ENCODE results near the gene OR6A2.
A peak's percentile ranks its signal among the peaks of the same experiment; 100 is the strongest.
"Not testable (repeated sequence)": the region's sequence is repeated elsewhere in the genome, so short reads cannot be mapped to it uniquely, and the experiment has no call there.

Gene OR6A2

DNA sequence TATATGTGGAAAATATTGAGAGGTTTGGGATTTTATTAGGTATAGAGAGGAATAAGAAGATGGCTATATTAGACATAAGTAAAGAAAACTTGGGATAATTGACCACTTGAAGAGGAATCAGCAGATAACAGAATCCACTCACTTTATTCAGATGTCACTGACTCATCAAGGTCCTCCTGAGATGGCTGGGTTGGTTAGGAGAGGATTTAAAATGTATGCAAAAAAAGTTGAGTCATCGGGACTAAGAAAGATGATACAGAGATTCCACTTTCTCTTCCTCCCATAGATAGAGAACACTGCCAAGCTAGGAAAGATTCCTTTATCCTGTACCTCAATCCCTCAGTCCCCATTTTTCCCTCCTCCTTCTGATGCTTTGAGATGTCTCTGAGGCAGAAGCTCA lies at the start of gene OR6A2:
OR6A2 (minus strand) TSS at position 288 of the 400 bp plus-strand sequence. CDS start 3,981 bp downstream, outside the sequence.
- DNase-seq (ENCODE audit: low read depth), result peak; percentile 26

DNA sequence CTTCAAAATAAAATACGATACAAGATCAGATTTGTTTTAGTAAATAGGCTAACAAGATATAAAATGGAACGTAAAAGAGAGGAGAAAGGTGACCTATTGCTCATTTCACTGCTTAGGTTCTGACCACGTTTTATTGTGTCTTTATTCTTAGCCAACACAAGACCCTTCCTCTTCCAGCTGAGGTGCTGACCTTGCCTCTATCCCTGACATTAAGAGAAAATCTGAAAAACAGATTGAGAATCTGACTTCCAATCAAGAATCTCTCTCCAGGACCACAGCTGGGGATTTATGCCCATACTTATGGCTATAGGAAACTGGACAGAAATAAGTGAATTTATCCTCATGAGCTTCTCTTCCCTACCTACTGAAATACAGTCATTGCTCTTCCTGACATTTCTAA lies 45.9 kb upstream of the OR6A2 start, which contains the start of gene OR10A5:
OR10A5 (plus strand) TSS at position 301 of the 400 bp plus-strand sequence; CDS start at position 301, 0 bp downstream.
- no peak for DNase-seq (ENCODE audit: low read depth)

DNA sequence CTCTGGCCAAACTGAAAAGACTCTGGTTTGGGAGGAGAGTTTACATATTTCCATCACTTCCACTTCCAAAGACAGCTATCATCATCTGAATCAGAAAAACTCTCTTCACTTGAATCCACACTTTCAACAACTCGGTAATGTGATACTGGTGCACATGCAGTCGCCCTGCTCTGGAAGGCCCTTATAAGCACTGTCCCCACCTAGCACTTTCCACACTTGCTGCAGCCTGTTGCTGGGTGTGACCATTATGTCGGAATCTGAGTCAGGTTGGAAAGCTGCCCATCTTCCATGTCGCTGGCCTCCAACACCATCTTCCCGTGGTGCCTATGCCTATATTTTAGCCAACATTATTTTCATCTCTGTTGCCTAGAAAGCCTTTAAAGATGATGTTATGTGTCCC lies 44.9 kb upstream of the OR6A2 start:
- DNase-seq (ENCODE audit: low read depth), result no peak

DNA sequence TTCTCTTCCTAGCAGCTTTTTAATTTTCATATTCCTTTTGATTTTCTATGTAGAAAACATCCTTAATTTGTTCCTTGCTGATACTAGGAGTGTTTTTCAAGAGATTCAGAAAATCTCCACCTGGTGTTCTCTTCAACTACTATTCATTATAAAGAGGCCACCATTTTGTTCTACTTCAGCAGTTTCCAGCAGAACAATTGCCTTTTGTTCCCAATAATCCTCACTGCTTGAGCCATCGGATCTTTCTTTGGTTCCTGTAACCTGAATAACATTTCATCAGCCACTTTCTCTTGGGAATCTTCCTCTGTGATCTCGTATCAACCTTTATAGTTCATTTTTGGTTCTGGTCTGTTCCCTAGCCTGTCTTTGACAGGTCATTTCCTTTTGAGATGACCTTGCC lies 44.2 kb upstream of the OR6A2 start:
- DNase-seq (ENCODE audit: low read depth), result no peak

DNA sequence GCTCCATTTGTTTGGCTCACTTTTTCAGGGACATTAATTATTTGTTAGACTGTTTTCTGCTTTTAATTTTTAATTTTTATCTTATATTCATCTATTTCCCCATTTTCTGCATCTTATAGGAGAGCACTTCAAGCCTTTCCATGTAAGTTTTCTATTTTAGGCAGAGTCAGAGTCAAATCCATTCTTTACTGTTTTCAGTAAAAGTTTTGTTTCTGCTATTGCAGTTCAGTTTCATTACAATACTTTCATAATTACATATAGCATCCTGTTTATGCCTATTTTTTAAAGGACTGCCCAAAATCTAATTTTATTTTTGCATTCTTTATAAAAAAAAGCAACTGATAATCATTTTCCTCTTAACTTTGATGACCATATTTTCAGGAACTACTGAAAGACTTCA lies 42.2 kb upstream of the OR6A2 start:
- no peak for DNase-seq (ENCODE audit: low read depth)

DNA sequence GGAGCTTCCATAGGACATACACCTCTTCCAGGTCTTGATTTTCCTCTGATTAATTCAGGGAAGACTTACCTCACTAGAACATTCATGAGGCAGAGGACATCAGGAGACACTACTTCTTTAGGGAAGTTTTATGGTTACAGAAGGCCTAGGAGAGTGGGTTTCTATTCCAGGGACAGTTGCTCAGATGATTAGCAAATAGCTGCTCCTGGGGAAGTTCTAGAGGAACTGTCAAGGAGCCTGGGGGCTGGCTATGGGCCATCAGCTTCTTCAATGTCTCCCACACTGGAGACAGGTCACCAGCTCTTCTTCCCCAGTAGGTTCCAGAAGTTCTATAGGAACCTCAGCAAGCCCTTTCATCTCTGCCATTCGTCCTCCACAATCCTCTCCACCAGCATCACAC lies 34.5 kb upstream of the OR6A2 start:
- DNase-seq (ENCODE audit: low read depth), result no peak

DNA sequence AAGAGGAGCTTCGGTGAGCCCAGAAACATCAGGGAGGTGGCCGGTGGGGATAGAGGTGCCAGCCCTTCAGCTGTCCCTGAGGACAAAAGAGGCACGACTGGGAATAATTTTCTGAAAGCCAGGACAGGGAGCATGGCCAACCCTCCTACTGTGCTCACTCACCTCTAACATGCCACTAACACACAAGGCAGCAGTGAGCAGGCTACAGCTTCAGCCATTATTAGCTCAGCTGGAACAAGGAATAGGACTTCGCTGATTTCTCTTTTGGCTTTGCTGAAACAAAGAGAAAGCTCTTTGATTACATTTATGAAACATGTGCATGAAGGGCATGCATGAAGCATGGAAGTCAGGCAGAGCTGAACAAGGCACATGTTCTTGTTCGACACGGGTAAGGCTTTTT lies 33.9 kb upstream of the OR6A2 start:
- DNase-seq (ENCODE audit: low read depth), result no peak

DNA sequence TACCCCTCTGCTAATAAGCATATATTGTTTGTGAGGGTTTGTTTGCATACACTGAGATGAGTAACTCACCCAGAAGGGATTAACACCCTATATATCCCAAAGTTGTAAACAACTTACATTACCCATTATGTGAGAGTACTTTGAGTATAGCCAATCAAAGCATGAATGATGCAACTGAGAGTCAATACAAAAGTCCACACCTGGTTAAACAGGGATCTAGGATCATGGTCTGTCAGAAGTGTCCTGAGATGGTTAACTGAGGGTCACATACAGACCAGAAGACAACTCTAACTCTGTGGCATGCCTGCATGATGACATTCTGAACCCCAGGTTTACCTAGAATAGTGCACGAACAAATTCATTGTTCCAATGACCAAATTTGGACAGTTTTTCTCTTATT lies 28.6 kb upstream of the OR6A2 start:
- no peak for DNase-seq (ENCODE audit: low read depth)

DNA sequence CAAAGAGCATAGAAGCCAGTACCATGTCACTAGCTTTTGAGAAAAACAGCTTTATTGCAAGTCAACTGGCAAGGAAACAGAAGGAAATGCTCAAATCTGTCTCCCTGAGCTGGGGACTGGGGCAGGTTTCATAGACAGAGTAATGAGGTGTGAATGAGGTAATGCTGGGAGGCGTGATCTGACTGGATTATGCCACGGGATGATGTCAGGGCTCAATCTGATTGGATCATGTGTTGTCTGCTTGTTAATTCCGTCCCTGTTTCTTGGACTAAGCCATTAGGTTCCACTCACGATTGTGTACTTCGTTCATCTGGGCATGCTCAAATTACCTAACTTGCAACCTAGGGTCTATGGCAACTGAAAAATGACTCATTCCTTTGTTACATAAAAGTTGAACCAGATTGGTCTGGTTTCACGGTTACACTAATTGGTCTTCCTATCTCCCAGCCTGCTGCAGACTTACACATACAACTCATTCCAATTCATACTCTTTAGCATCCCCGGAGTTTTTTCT lies 25.8 kb upstream of the OR6A2 start:
- DNase-seq (ENCODE audit: low read depth), result no peak

DNA sequence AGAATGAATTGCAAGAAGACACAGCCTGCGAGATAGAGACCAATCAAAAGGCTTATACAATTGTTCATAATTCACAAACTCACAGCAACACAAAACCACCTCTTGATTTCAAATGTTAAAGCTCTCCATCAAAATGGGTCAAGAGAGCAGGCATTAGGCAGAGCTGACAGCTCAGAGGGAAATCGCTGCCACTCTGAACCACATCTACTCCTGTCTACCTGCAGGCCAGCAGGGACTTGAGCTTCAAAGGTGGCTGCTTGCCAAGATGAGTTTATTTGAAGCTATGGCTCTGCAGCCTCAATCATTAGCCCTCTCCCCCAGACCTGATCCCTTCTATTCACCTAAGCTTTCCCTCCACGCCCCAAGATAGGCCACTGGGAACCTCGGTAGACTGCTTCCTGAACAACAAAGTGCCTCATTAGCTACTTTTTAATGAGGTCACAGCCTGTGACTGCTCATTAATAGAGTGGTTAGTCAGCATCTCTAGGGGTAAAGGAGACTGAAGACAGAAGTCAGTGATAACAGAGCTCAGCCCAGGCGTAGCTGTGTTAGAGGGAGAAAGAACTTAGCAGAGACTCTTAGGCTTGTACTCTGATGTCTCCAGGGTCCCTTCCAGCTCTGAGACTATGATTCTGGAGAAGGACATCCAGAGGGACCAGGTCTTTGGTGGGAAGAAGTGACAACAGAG lies 24.8 kb upstream of the OR6A2 start:
- DNase-seq (ENCODE audit: low read depth), result no peak

DNA sequence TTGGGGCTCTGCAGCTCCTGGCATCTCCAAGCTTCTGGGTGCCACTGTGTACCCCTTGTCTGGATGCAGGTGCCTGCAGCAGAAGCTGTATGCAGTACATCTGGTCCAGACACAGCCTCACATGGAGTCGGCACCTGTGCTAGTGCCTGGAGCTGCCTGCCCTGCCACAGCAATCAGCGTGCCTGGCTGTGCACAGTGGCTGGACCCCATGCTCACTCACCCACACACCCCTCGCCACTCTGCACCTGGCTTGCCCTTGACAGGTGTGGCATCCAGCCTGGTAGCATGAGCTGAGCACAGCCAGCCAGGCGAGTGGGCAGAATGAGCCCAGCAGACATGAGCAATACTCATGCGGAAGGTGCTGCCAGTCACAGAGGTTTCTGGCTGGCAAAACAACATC lies 19.5 kb upstream of the OR6A2 start:
- no peak for DNase-seq (ENCODE audit: low read depth)

DNA sequence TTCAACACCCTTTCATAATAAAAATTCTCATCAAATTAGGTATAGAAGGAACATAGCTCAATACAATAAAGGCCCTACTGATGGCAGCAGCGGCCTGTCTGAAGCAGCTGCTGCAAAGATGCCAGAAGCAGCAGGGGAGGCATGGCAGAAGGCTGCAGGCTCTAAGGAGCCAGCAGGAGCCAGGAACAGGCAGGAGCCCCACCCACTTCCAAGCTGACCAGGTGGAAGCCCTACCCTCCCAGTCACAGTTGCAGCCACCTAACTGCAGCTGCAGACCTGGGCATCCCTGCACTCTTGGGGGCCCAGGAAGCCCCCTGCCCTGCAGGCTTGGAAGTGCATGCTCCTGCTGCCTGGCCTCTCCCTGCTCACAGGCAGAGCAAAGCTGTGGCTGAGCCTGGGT lies 18.2 kb upstream of the OR6A2 start:
- DNase-seq (ENCODE audit: low read depth), result no peak

DNA sequence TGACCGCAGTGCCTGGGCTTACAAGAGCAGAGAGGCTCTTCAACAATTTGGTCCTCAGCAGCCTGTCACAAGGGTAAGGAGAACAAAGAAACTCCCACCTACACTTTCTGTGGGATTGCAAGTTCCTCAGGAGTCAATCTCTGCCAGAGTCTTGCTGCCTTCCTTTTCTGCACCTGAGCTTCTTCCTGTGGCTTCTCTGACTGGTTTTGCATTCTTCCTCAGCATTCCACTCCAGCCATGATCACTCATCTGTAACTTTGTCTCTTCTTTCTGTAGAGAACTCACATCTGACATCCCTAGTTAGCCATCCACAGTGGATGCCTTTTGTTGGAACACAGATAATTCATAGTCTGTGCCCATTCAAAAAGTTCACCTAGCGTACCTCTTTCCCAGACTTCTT lies 14.2 kb upstream of the OR6A2 start:
- DNase-seq (ENCODE audit: low read depth), result no peak

DNA sequence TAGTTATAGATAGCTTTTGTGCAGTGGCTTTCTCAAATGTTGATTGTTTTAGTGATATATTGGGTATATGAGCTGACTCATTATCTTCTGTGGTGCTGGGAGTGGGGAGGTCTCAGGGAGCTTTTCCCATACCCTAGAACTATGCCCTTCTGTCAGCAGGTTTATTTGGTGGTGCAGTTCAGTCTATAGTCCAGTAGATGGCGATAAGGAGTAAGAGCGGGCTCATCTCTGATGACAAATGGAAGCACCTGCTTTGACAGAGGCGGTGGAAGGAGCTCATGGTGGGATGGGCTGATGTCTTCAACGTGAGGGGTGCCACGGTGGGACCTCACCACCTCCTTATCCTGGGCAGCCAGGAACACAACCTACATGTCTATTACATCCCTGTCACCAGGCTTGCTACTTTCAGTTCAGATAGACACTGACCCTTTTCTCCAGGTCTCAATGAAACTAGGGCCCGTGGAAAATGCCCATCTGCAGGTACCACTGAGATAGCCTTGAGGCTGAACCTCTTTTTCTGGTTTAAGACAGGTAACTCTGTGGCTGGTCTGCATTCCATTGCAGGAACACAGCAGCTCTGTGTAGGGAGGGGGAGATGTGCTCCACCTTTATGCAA lies 13.0 kb upstream of the OR6A2 start:
- DNase-seq (ENCODE audit: low read depth), result peak; percentile 24

DNA sequence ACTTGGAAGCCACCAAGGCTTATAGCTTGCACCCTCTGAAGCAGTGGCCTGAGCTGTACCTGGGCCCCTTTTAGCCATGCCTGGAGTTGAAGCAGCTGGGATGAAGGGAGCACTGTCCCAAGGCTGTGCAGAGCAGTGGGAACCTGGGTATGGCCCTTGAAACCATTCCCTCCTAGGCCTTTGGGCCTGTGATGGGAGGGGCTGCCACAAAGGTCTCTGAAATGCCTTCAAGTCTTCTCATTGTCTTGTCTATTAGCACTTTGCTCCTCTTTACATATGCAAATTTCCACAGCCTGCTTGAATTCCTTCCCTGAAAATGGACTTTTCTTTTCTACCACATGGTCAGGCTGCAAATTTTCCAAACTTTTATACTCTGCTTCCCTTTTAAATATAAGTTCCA lies 1.6 kb upstream of the OR6A2 start:
- DNase-seq (ENCODE audit: low read depth), result not testable (repeated sequence)

DNA sequence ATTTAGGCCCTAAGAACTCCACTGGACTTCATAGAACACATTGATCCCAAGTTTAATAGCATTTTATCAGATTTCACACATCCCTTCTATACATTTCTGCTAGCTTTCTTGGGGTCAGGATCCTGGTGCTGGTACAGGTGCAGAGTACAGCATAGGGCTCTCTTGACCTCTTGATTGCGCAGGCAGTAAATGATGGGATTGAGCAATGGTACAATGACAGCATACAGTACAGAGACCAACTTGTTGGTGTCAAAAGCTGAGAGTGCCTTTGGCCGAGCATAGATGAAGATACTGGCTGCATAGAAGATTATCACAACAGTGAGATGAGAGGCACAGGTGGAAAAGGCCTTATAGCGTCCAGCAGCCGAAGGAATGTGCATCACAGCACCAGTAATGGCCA lies 4.8 kb downstream of the OR6A2 start:
- no peak for DNase-seq (ENCODE audit: low read depth)

DNA sequence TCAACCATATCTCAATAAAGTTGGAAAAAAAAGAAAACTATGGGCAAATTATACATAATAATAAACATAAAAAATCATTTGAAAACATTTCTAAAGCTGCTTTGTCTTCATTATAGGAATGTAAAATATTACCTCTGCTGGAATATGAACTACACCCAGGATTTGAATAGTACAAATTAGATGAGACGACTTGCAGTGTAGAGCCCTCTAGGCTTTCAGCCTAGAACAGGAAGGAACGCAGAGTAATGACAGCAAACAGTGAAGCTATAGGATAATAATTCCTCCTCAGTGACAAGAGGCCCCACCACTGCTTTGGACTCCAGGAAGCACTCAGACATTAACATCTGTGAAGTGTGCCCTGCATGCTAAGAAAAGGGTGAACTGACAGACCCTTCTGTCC lies 8.9 kb downstream of the OR6A2 start:
- no peak for DNase-seq (ENCODE audit: low read depth)

DNA sequence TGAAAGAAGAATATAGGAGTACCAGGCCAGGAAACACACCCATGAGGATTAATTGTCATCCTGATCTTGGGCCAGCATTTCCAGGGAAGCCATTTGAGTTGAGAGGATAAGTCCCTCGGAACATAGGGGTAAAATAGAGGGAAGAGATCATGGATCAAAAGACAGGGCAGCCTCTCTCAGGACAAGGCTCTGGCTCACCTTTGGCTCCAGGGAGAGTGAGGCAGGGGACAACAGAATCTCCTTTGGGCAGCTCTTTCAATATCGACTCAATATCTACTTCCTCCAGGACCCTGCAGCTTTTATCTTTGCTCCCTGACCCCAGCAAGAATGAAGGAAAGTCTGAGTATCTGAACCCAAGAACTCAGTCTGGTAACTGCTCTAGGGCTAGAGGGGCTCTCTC lies 16.8 kb downstream of the OR6A2 start, which contains the start of gene OR2AG1:
OR2AG1 (plus strand) TSS at position 301 of the 400 bp plus-strand sequence. CDS start 2,018 bp downstream, outside the sequence.
- no peak for DNase-seq (ENCODE audit: low read depth)

DNA sequence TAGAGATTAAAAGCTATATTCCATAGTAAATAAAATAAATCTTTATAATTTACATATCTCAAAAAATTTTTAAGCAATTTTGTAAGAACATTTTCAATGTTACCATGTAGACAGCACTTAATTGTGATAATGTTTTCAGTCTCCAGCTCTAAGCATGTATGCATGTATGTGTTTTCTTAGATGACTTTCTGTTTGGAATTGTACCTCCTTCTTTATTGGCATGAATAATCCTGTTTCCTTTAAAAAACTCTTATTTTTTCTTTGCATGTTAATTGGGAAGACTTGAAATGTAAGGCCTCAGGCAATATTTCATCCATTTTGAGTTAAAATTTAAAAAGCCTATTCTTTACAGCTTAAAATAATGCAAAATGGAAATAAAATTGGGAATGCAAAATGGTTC lies 18.7 kb downstream of the OR6A2 start:
- DNase-seq (ENCODE audit: low read depth), result no peak

DNA sequence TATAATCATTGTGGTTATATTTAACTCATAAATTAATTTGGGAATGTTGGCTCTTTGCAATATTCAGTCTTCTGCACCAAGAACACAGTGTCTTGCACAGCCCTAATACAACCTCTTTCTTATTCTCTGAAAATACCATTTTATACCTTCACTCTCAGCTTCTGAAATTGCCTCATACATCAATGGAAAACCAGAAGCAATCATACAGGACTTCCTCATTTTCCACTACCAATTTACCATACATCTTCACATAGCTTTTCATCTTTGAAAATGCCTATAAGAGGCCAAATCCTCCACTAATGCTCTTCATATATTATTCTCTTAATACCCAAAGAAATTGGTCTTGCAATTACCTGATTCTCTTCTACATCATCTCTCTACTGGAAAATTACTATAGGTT lies 21.0 kb downstream of the OR6A2 start:
- no peak for DNase-seq (ENCODE audit: low read depth)

DNA sequence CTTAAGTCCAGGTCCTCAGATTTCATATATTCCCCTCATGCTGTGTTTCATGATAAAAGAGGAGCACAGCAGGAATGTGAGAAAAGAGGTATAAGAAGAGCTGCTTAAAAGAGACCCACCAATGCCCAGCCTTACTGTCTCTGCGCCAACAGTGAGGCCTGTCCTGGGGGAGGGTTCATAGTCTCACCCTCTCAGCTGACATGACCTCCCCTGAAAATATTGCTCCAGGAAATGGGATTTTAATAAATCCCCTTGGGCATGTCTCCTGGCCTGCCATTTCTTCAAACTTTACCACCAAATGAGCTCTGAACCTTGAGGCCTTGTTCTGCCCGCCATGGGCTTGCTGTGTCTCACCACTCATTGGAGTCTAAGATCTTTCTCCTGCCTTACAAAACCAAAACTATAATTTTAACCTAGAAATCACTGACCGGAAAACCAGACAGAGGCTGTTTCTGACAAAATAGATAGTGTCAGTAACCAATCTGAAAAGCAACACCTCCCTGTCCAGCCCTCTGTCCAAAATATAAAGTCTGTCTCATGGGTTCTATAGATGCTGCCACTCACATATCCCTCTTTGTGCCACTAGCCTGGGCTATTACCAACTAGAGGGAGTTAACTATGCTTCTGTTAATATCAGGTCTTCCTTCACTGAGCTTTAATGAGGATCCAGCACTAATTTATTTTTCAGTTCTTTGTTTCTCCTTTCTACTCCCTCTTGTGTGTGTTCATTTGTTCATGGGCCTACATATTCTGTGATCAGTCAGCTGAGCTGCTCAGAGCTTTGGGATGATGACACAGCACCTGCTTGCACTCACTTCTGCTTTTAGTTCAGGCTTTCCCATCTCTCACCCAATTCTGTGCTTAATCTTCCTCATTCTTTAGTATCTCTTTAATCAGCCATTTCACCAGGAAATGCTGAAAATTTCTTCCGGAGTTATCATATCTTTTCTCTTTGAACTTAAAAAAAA lies 27.3 kb downstream of the OR6A2 start, which contains the start of gene OR2AG2:
OR2AG2 (minus strand) TSS at position 51 of the 968 bp plus-strand sequence. CDS start 3,019 bp downstream, outside the sequence.
- no peak for DNase-seq (ENCODE audit: low read depth)

DNA sequence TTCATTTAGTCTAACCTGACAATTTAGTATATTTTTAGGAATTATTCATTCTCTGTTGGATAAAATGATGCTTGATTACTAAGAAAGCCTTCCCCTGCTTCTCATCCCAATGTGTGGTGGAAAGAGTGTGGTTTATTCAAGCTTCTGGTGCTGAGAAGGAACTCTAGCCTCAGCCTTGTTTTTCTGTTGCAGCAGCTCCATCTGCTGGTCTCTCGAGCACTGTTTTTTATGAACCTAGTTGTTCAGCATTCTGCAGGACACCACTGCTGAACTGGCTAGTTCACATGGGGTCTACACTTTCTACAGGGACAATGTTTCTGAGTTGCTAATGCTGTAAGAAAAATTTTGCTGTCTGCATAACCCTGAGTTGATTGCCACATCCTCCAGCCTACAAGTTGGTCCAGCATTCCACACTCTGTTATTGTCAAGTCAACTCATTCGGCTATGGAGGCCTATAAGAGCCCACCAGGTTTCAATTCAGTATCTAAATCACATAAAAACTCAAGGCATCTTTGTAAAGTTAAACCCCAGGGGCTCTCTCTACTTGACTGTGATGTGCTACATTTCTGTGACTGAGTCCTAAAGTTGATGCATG lies 42.0 kb downstream of the OR6A2 start:
- peak; percentile 53 for DNase-seq (ENCODE audit: low read depth)

Measured in amniotic epithelial cell (primary cell).